HepG2 (cell line): ENCODE results near the gene ADAM29. TPM values are rescaled to one million over a fixed set of nuclear protein-coding genes. Genes with fewer than 3 reads are reported as not detected.
"Not testable (repeated sequence)": the region's sequence is repeated elsewhere in the genome, so short reads cannot be mapped to it uniquely, and the experiment has no call there.

Source experiments
- ATAC-seq: fragments of 200-7000 bp; cut with Tn5 transposase; 3 replicates; pipeline ENCODE4 v1.9.1; 2020; ENCODE audit warnings: mild to moderate bottlenecking, moderate library complexity
- BruUV-seq: library from RNA; stranded (reverse); fragments of 400-500 nt; replicated peaks from 2 replicates; lab custom pipeline; 2021; lab: Mats Ljungman, UMichigan
- CTCF ChIA-PET: fragments of 300-600 bp; formaldehyde crosslinking; extraction: SDS; loops from one replicate; lab custom pipeline; 2021; ENCODE audit warnings: low total read pairs, inconsistent platforms, low intra/inter-chr PET ratio; lab: Yijun Ruan, JAX
- POLR2A ChIA-PET: fragments of 350-600 bp; sonication (Branson Sonifier 250); formaldehyde crosslinking; loops from one replicate; lab custom pipeline; 2020; ENCODE audit warnings: antibody characterized with exemption, inconsistent platforms; lab: Yijun Ruan, JAX
- DNase-seq: peaks from one replicate; pipeline ENCODE4 v3.0.0-alpha.2; 2015; ENCODE audit warnings: low spot score
- FAIRE-seq: peaks from 3 replicates; lab custom pipeline; 2011; peaks lifted over from hg19 to GRCh38; lab: Jason Lieb, UNC
- H2AFZ ChIP-seq: one replicate; pipeline ENCODE4 v1.6.1; 2011; ENCODE audit warnings: low read length, inconsistent platforms
- H3K27ac ChIP-seq: fragments of 300-600 bp; 3 replicates; pipeline ENCODE4 v1.8.0; 2011; ENCODE audit warnings: mixed run types, mild to moderate bottlenecking, mixed read lengths, low read length, inconsistent platforms; ENCODE audit not compliant: insufficient read depth; ENCODE audit errors: extremely low read length
- H3K27me3 ChIP-seq, 2 experiments: fragments of 200-600 bp in 1 of 2; 2 replicates in 1 of 2; 3 replicates in 1 of 2; pipeline versions ENCODE4 v1.6.0 to v1.8.0; 2011; ENCODE audit warnings: low read length in 2 of 2, mild to moderate bottlenecking in 2 of 2, moderate library complexity in 2 of 2, inconsistent platforms in 1 of 2; ENCODE audit not compliant: insufficient read depth in 2 of 2, control insufficient read depth in 1 of 2
- H3K36me3 ChIP-seq, 2 experiments: fragments of 200-600 bp in 1 of 2; replicated peaks in 1 of 2; 2 replicates in 1 of 2; 3 replicates in 1 of 2; pipeline versions ENCODE4 v1.5.1 to v1.8.0; 2011; ENCODE audit warnings: low read length in 2 of 2, inconsistent platforms in 1 of 2; ENCODE audit not compliant: insufficient read depth in 2 of 2, control insufficient read depth in 1 of 2
- H3K4me1 ChIP-seq: 2 replicates; pipeline ENCODE4 v1.5.1; 2012; ENCODE audit warnings: low read length, inconsistent platforms; ENCODE audit not compliant: insufficient read depth
- H3K4me2 ChIP-seq: 2 replicates; pipeline ENCODE4 v1.6.0; 2011; ENCODE audit warnings: low read depth, low read length, inconsistent platforms
- H3K4me3 ChIP-seq, 3 experiments: fragments of 200-600 bp in 1 of 3; sonication (generic), shearing (Covaris generic) in 1 of 3; replicated peaks in 1 of 3; 2 replicates each; pipeline ENCODE4 v1.5.1; 2011 to 2016; ENCODE audit warnings: low read length in 3 of 3, inconsistent platforms in 2 of 3, low read depth in 2 of 3, mild to moderate bottlenecking in 2 of 3, control low read depth in 1 of 3, mixed read lengths in 1 of 3; ENCODE audit not compliant: insufficient read depth in 1 of 3
- H3K79me2 ChIP-seq: one replicate; pipeline ENCODE4 v1.6.1; 2011; ENCODE audit warnings: low read length, inconsistent platforms; ENCODE audit not compliant: insufficient read depth
- H3K9ac ChIP-seq: 2 replicates; pipeline ENCODE4 v1.6.0; 2011; ENCODE audit warnings: mild to moderate bottlenecking, low read depth, low read length, inconsistent platforms; ENCODE audit not compliant: insufficient read depth
- H3K9me3 ChIP-seq: 2 replicates; pipeline ENCODE4 v1.5.1; 2012; ENCODE audit warnings: mild to moderate bottlenecking, low read length
- H4K20me1 ChIP-seq: 2 replicates; pipeline ENCODE4 v1.6.0; 2011; ENCODE audit warnings: inconsistent platforms, mild to moderate bottlenecking, low read length, moderate library complexity; ENCODE audit not compliant: insufficient read depth
- JDP2 ChIP-seq: sonication (generic); formaldehyde crosslinking; IDR thresholded peaks from 2 replicates; pipeline ENCODE4 v1.8.1; 2022; ENCODE audit warnings: missing genetic modification reagents, borderline replicate concordance
- ZBTB21 ChIP-seq: sonication (generic); formaldehyde crosslinking; IDR thresholded peaks from 2 replicates; pipeline ENCODE4 v1.4.0; 2020; ENCODE audit warnings: missing genetic modification reagents
- ZNF746 ChIP-seq: sonication (generic); formaldehyde crosslinking; IDR thresholded peaks from 2 replicates; pipeline ENCODE4 v1.8.0; 2022; ENCODE audit warnings: mild to moderate bottlenecking, missing genetic modification reagents
- WGBS: methylation state at CpG from one replicate; pipeline ENCODE4 v1.1.6; 2017; ENCODE audit warnings: low lambda C conversion rate; 5-methylcytosine and 5-hydroxymethylcytosine counted together
- in situ Hi-C: cut with HindIII; loops from 2 replicates; pipeline ENCODE4 v1.10.0; 2017; ENCODE audit warnings: low pct_unique_long_range_greater_than_20kb; ENCODE audit not compliant: extremely low pct_ligation_motif_present
- intact Hi-C: fragments of 100-400 bp; cut with micrococcal nuclease; formaldehyde crosslinking; loops from one replicate; pipeline ENCODE4 v1.10.0; 2022; ENCODE audit not compliant: unreplicated experiment
- polyA plus RNA-seq, 8 experiments: library from polyadenylated mRNA; depleted of rRNA in 3 of 8; stranded (reverse) in 7 of 8; unstranded in 1 of 8; fragments of >200 nt; fragmentation: Illumina TruSeq in 4 of 8; extraction: Trizol in 4 of 8; gene quantifications; 2 replicates each; pipeline versions ENCODE4 v1.2.1 to v1.2.3, GENCODE V29; 2011 to 2016; ENCODE audit warnings: low read depth in 4 of 8, missing spikeins in 1 of 8, mixed read lengths in 1 of 8; ENCODE audit not compliant: insufficient read depth in 1 of 8
- small RNA-seq, 3 experiments: library from RNA; depleted of rRNA; stranded (forward); fragments of <200 nt; gene quantifications; one replicate each; pipeline ENCODE3, GENCODE V24; 2012; ENCODE audit warnings: low read depth in 2 of 3, low replicate concordance in 1 of 3; ENCODE audit not compliant: insufficient read length in 3 of 3, insufficient read depth in 2 of 3
- total RNA-seq, 5 experiments: library from RNA; depleted of rRNA; stranded (reverse); fragments of >200 nt; fragmentation: Illumina TruSeq; extraction: Trizol; gene quantifications; 2 replicates each; pipeline ENCODE4 v1.2.3, GENCODE V29; 2016; ENCODE audit warnings: low read depth in 1 of 5
- TF ChIP-seq, protein P1 (sequence below): sonication (generic); formaldehyde crosslinking; IDR thresholded peaks from 2 replicates; pipeline ENCODE4 v1.8.1; 2023; ENCODE audit warnings: missing genetic modification reagents, mild to moderate bottlenecking, borderline replicate concordance
- TF ChIP-seq, protein P2 (sequence below): sonication (generic); formaldehyde crosslinking; IDR thresholded peaks from 2 replicates; pipeline ENCODE4 v1.4.0; 2020; ENCODE audit warnings: missing genetic modification reagents; ENCODE audit errors: not compliant biosample characterization

Gene ADAM29
- total and polyA plus RNA-seq, 2 of the 13 experiments (the other 11 are each of a cell fraction or from before 2014, with no cell fraction given): not detected

DNA sequence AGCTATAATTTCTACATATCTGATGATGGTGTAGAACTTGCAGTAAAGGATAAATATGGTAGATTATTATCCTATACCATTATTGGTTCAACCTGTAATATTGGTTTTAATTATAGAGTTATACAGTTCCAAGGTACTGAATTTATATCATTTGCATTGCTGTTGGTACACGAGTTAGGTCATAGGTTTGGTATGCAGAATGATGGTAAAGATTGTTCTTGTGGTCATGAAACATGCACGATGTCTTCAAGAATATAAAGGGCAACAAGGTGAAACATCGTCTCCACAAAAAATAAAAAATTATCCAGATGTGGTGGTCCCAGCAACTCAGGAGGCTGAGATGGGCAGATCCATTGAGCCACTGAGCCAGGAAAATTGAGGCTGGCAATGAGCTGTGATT, 99.6 kb downstream of the ADAM29 start:
- Histone ChIP-seq H3K9ac (no peak overlapping the region), H3K79me2 (no peaks in the 10 kb centered on the region), H3K4me2 (no peak overlapping the region), H3K27ac (no peak overlapping the region), H3K4me3 (no peak overlapping the region), H3K36me3 (no peaks in the 10 kb centered on the region), H4K20me1 (no peaks in the 10 kb centered on the region), H3K9me3 (peaks cover 57% of the 10 kb centered on the region), H3K4me1 (no peaks in the 10 kb centered on the region), H3K27me3 (no peaks in the 10 kb centered on the region), H2AFZ (no peak overlapping the region)
- 1% methylated on average over 3 of the region's 3 CpGs for WGBS
- in situ Hi-C loops: no loop called here
- POLR2A ChIA-PET: no interaction called here
- ATAC-seq (no peak), DNase-seq (no peak), FAIRE-seq (no peak)
- TF ChIP-seq, protein P1, sequence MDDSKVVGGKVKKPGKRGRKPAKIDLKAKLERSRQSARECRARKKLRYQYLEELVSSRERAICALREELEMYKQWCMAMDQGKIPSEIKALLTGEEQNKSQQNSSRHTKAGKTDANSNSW (CRISPR knock-in tag): no peak
- TF ChIP-seq, protein P2, sequence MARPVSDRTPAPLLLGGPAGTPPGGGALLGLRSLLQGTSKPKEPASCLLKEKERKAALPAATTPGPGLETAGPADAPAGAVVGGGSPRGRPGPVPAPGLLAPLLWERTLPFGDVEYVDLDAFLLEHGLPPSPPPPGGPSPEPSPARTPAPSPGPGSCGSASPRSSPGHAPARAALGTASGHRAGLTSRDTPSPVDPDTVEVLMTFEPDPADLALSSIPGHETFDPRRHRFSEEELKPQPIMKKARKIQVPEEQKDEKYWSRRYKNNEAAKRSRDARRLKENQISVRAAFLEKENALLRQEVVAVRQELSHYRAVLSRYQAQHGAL (CRISPR knock-in tag): no peak
- TF ChIP-seq JDP2 (CRISPR knock-in tag) (no peak), ZBTB21 (CRISPR knock-in tag) (no peak), ZNF746 (no peak)
- CTCF ChIA-PET: no interaction called here
- intact Hi-C loops: no loop called here
- BruUV-seq: no TSS peak

DNA sequence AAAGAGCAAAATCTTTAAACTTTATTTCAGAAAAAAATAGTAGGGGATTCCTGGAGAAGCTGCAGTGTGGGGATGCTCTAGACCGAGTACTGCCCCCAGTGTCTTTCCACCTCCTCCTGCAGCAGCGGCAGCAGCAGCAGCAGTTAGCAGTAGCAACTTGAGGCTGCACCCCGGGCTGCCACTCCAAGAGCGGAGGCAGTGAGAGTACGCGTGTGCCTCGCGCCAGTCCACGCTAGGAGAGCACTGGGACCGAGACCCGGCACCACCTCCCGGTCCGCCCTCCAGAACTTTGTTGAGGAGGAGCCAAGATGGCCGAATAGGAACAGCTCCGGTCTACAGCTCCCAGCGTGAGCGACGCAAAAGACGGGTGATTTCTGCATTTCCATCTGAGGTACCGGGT, 101.3 kb downstream of the ADAM29 start:
- H3K27ac ChIP-seq, H3K4me1 ChIP-seq, H3K4me2 ChIP-seq, BruUV-seq, DNase-seq, ATAC-seq, H3K4me3 ChIP-seq, intact Hi-C loops, POLR2A ChIA-PET, H4K20me1 ChIP-seq, CTCF ChIA-PET, H2AFZ ChIP-seq, in situ Hi-C loops, FAIRE-seq, H3K36me3 ChIP-seq, H3K9ac ChIP-seq, H3K27me3 ChIP-seq, H3K79me2 ChIP-seq: not testable (repeated sequence)
- 80% methylated on average over 6 of the region's 20 CpGs for WGBS
- peaks cover 43% of the 10 kb centered on the region for H3K9me3 ChIP-seq

Small RNA genes within 50 kb of the gene (small RNA-seq; reads per million reads assigned to genes)
- gene AC105914.1: 0 reads per million in 3 experiments

Other genes with a start within 250 kb of the ADAM29 start
- not detected in 2 replicates for gene GLRA3, start 89.1 kb upstream of the ADAM29 start, total RNA-seq (2016; rRNA removed; fragmentation: Illumina TruSeq; extraction: Trizol)
- gene GLRA3, start 89.1 kb upstream of the ADAM29 start, polyA plus RNA-seq (2011; rRNA removed): not detected in 2 replicates